HG03066 (cell line): ENCODE data around the gene TPRN.

Experiments
- ATAC-seq: cut with Tn5 transposase; IDR thresholded peaks from one replicate; pipeline ENCODE4 v1.9.1; 2021; ENCODE audit warnings: low read depth; ENCODE audit not compliant: unreplicated experiment

Gene TPRN

DNA sequence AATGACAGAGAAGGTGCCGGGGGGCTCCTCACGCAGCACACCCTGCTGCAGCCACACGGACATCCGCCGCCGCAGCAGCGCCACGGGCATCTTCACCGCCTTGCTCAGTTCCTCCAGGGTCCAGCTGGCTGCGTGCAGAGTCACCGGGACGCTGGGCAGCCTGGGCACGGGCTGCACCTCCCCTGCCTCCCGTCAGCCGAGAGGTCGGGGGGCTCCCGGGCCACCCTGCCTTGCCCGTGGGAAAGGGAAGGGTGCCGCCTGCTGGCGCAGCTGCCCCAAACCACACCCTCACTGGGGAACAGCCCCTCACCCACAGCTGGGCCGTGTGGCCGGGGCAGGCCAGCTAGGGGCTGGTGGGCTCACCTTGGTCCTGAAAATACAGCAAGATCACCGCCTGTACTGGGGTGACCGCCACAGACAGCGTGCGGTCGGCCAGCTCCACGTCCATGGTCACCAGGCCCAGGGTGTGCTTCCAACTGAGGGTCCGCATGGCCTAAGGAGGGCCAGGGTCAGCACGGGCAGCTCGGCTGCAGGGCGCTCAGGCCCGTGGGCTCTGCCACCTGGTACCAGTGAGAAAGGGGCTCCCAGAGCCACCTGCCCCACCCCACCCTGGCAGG is 25.1 kb downstream of the TPRN start:
- no peak for ATAC-seq

- ATAC-seq, result no peak
Observed at GRCh38 chr9:137174722-137175293, 25.7 kb downstream of the TPRN start.

DNA sequence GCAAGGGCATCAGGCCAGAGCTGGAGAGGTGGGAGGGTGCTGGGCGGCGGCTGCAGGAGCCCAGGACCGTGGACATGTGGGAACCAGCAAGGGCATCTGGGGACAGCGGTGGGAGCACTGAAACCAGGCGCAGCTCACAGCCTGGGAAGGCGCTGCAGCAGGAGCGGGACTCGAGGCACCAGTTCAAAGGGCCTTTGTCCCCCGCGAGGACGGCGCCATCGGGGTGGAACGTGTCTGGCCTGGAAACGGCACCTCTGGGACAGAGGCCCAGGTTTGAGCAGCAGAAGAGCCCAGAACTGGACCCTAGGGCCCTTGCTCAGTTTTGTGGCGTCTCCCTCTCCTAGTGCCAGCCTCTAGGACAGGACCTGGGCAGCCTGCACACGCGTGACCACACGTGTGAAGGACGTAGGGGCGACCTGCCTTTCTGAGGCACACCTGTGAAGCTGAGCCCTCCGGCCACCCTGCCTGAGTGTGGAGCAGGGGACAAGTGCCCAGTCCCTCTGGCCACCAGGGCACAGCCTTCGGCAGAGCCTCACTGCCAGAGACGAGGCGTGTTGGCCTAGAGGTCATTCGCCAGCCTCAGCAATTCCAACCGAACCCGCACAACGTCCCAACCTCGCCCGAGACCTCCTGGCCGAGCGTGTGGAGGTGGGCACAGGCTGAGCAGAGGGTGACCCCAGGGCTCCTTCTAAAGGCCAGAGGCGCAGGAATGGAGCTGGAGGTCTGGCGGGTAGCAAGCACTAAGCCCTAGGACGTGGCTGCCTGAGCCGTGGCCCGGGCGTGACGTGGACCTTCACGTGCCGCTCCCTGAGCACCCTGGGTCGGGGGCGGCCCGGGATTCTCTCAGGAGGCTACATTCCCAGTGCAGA is 26.5 kb downstream of the TPRN start:
- no peak for ATAC-seq

DNA sequence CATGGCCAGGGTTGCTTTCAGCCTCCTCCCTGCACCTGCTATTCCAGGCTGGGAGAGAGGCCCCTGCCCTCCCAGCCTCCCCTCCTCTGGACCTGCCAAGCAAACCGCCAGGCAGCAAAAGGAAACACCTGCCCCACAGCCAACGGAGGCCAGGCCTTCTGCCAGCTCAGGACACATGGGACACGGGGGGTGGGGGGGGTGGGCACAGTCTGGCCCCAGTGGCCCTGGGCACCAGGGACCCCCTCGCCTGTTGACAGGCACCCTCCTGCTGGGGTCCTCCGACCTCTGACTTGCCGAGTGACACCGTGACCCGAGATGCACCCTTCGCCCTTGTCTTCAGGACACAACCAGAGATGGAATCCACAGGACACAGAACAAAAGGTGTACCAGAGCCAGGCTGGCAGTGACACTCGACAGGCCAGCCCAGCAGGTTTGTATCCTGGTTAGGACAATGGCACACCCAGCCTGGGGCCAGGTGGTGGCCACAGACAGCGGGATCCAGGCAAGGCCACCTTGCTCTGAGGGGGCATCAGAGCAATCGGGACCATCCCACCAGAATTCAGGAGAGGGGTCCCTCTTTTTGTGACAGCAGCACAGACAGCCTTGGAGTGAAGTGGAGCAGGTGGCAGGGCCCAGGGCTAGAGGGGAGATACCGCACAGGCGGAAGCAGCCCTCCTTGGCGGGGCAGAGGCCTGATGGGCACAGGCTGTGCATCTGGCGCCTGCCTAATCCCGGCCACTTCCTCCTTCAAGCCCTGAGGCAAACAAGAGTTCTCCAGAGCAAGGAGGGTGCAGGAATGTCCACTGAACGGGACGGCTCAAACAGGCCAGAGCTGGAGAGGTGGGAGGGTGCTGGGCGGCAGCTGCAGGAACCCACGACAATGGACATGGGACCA is 27.4 kb downstream of the TPRN start:
- no peak for ATAC-seq

DNA sequence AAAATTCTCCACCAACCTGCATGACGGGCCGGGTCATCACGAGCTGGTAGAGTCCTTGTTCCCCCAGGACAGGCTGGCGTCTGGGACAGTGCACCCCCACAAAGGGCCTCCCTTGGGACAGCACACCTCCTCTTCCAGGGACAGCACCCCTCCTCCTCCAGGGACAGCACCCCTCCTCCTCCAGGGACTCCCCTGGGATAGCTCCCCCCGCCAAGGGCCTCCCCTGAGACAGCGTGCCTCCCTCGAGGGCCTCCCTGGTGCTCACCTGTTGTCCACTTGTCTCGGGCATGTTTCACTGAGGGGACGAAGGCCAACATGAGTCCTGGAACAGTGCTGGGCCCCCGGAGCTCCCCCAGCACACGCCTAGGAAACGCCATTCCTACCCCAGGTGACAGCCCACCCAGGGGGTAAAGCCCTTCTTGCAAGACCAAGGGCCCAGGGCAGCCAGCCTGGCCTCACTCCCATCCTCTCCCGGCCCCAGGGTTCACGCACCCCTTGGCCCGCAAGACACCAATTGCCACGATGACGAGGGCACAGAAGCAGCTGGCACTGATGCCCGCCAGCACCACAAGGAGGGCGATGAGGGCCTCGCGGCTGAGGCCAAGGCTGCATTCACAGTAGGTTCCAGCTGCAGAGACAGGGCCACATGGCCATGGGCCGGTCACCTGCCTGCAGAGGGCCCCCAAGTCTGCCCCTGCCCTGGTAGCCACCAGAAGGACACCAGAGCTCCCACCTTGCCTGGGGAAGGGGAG is 29.2 kb downstream of the TPRN start:
- ATAC-seq, result no peak

DNA sequence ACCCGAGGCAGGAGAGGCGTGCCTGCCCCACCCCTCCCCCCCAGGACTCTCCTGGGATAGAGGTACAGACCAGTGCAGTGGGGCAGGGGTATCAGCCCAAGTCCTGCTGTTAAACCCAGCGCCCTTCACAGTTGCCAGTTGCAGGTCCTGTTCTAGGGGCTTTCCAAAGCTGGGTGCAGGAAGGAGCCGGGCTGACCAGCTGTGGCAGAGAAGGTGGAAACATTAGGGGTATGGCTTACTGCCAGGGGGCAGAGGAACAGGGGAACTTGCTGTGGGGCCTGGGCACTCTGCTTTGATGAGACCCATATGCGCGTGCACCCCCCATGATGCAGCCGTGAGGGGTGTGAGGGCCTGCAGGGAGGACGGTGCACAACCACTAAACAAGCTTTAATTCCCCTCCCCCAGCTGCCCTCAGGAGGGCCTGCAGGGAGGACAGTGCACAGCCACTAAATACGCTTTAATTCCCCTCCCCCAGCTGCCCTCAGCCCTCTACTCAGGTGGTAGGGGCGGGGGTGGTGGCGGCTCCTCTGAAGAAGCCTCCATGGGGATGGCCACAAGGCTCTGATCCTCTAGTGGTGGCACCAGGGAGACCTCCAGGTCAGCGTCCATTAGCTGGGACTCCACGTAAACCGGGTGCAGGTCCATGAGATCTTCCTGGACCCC is 29.9 kb downstream of the TPRN start:
- no peak for ATAC-seq

DNA sequence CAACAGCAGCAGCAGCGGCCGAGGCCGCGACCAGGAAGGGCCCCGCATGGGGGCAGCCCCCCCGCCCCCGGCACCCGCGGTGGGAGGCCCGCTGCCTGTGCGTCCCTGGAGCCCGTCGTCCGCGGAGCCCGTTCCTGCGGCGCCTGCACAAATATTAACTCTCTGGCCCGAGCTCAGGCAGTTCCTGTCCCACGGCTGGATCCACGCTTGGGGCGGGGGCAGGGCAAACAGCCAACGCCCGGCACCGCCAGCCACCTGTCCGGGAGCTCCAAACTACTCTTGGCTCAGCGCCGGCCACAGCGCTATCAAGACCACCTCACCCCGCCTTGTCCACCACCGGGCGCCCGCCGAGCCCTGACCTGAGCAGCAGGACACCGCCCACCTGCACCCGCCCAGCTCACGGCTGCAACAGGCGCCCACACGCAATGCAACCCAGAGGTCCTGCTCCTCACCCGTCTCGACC is 30.6 kb downstream of the TPRN start, which contains the start of gene LRRC26:
LRRC26 (minus strand) TSS at position 156 of the 463 bp plus-strand sequence; CDS start at position 48, 108 bp downstream.
- no peak for ATAC-seq

DNA sequence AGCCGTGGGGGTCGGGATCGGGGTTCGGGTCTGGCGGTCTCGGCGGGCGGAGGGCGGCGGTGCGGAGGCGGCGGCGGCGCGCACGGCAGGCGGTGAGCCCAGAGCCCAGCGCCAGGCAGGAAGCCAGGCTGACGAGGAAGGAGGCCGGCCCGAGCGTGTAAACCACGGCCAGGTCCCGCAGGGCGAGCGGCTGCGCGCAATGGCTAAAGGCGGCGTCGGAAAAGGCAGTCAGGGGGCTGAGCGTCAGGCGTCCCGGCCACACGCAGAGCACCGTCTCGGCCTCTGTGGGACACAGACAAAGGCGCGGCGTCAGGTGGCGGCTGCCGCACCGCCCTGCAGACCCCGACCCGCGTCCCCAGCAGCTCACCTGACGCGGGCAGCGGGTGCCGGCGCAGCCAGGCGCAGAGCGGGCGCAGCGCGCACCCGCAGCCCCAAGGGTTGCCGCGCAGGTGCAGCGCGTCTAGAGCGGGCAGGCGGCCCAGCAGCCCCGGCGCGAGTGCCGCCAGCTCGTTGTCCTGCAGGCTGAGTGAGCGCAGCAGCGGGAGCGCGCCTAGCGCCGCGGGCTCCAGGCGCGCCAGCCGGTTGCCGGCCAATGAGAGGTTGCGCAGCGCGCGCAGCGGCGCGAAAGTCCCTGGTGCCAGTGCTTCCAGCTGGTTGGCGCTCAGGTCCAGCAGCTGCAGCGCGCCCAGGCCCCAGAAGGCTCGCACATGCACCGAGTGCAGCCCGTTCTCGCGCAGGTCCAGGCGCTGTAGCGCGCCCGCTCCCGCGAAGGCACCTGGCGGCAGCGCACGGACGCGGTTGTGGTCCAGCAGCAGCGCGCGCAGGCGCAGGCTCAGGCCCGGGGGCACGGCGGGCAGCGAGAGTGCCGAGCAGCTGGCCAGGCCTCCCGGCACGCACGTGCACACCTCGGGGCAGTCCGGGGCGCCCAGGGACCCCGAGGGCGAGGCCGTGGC is 31.4 kb downstream of the TPRN start:
- ATAC-seq, result no peak

DNA sequence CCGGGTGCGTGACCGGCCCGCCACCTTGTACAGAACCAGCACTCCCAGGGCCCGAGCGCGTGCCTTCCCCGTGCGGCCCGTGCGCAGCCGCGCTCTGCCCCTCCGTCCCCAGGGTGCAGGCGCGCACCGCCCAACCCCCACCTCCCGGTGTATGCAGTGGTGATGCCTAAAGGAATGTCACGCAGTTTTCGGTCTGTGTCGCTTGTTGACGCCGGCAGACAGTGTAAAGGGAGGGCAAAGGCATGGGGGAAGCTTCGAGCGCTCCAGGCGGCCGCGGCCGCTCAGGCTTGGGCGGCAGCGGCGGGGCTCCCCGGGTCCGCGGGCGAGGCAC is 32.0 kb downstream of the TPRN start:
- ATAC-seq, result no peak

- no peak for ATAC-seq
Observed at GRCh38 chr9:137167747-137168572, 32.6 kb downstream of the TPRN start.

DNA sequence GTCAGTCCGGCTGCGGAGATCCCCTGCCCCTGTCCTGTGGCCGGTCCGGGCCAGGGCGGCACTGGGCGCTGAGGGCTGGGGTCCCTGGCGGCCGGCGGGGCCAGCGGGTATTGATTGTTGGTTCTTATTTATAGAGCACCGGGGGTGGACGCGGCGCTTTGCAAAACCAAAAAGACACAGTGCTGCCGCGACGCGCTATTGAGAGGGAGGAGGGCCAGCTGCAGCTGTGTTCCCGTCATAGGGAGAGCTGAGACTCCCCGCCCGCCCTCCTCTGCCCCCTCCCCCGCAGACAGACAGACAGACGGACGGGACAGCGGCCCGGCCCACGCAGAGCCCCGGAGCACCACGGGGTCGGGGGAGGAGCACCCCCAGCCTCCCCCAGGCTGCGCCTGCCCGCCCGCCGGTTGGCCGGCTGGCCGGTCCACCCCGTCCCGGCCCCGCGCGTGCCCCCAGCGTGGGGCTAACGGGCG is 33.2 kb downstream of the TPRN start:
- no peak for ATAC-seq

- ATAC-seq, result no peak
Observed at GRCh38 chr9:137166380-137167229, 33.9 kb downstream of the TPRN start.

DNA sequence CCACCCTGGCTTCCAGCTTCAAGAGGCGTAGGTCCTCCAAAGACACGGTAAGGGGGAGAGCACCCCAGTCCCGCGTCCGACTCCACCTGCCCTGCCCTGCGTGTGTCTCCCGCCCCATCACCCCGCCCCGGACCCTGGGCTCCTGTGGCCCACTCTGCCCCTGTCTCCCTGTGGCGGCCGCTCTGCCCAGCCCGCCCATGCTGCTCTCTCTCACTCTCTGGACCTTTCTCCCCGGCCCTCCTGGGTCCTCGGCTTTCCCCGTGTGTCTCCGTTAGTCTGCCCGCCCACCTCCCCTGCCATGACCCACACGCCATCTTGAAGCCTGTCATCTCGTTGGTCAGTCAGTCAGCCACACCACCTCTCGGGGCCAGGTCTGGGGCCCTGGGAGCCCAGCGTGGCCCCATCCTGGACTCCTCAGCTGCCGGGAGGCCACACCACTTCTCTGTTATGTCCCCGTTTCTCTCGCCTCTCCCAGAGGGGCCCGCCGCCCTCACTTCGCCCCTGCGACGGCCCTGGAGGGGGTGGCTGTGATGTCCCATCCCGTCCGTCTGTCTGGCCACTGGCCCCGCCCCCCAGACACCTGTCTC is 35.2 kb downstream of the TPRN start:
- ATAC-seq, result no peak

DNA sequence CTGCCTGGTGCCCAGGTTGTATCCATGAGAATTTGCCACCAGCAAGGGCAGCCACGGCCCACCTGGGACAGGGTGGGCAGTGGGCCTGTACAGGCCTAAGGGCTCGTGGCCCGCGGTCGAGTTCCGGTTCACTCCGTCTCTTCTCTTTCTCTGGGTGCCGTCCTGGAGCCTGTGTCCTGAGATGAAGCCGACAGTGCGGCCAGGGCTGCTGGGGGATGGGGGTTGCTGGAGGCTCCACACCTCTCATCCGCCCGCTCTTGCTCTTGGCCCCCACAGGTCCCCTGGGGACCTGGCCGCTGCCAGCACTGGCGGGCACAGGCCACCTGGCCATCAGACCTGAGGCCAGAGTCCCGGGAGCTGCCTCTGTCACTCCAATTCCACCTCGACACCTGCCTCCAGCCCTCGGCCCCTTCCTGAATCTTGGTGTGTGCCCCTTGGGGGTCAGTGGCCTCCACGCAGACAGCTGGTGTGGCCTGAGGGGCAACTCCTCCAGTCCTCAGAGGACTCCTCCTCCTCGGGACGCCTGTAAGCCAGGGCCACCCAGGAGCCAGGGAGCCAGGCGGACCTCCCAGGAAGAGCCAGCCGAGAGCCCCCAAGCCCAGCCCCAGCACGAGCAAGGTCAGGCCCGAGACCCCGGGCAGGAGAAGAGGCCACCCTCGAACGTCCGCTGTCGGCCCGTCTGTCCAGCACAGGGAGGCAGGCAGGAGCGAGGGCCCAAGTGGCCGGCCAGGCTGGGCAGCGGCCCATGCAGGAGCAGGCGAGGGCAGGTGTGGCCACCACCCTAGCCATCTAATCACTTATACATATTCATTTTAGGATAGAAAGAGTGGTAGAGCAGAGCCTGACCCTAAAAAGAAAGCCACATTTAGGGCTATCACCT is 35.9 kb downstream of the TPRN start:
- ATAC-seq, result no peak

DNA sequence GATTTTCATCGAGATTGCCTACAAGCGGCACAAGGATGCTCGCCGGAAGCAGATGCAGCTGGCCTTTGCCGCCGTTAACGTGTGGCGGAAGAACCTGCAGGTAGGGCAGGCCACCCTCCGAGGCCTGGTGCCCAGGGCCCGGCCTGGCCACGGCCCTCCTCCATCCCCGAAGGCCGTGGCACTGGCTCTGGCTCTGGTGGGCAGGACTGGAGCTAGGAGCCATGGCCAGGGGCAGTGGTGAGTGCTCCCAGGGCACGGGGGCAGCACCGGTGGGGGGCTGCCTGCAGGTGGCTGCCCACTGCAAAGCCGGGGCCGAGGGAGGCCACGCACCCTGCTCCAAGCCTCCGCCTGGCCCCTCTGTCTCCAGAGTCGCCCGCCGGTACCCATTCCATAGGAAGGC is 36.7 kb downstream of the TPRN start:
- no peak for ATAC-seq
